HEK293 (cell line): ENCODE measurements around the gene CLDN3.
A peak's percentile ranks its signal among the peaks of the same experiment; 100 is the strongest.

ENCODE experiments used
- CTCF ChIA-PET: fragments of 350-600 bp; formaldehyde crosslinking; extraction: SDS; loops from one replicate; lab custom pipeline; 2021; ENCODE audit warnings: antibody characterized with exemption; lab: Yijun Ruan, JAX
- POLR2A ChIA-PET: fragments of 300-600 bp; formaldehyde crosslinking; extraction: SDS; loops from one replicate; lab custom pipeline; 2020; ENCODE audit warnings: antibody characterized with exemption, inconsistent platforms; lab: Yijun Ruan, JAX
- H3K27ac ChIP-seq: fragments of 200-500 bp; sonication (Bioruptor generic); 2 replicates; pipeline ENCODE4 v1.5.1; 2014; ENCODE audit warnings: low read depth, low read length, control low read depth, inconsistent platforms; ENCODE audit errors: extremely low read depth
- H3K36me3 ChIP-seq, 2 experiments: fragments of 200-500 bp in 1 of 2; sonication (Bioruptor generic) in 1 of 2; 1 replicate in 1 of 2; 2 replicates in 1 of 2; pipeline ENCODE4 v1.5.1; 2014 to 2017; ENCODE audit warnings: inconsistent platforms in 2 of 2, low read length in 2 of 2; ENCODE audit not compliant: control insufficient read depth in 2 of 2, insufficient read depth in 1 of 2
- H3K4me1 ChIP-seq: fragments of 200-500 bp; sonication (Bioruptor generic); 2 replicates; pipeline ENCODE4 v1.5.1; 2014; ENCODE audit warnings: mild to moderate bottlenecking, low read length, inconsistent platforms; ENCODE audit not compliant: control insufficient read depth, insufficient read depth
- H3K4me3 ChIP-seq: 2 replicates; pipeline ENCODE4 v1.5.1; 2011; ENCODE audit warnings: low read depth, mild to moderate bottlenecking, control low read depth, low read length, moderate library complexity
- H3K9me3 ChIP-seq: fragments of 200-500 bp; sonication (Bioruptor generic); 2 replicates; pipeline ENCODE4 v1.5.1; 2014; ENCODE audit warnings: low read depth, low read length, inconsistent platforms; ENCODE audit not compliant: control insufficient read depth, insufficient read depth
- BCL11A ChIP-seq: fragments of 450-650 bp; formaldehyde crosslinking; IDR thresholded peaks from 2 replicates; pipeline ENCODE4 v1.5.1; 2016; ENCODE audit warnings: low read depth, missing biosample characterization, missing genetic modification characterization
- GLIS1 ChIP-seq: fragments of 450-650 bp; formaldehyde crosslinking; IDR thresholded peaks from 2 replicates; pipeline ENCODE4 v1.5.1; 2016; ENCODE audit warnings: missing biosample characterization, missing genetic modification characterization
- GLIS2 ChIP-seq: fragments of 450-650 bp; formaldehyde crosslinking; IDR thresholded peaks from 2 replicates; pipeline ENCODE4 v1.5.1; 2016; ENCODE audit warnings: missing biosample characterization, missing genetic modification characterization
- IKZF3 ChIP-seq: fragments of 450-650 bp; IDR thresholded peaks from 2 replicates; pipeline ENCODE4 v1.5.0; 2018; ENCODE audit warnings: missing biosample characterization, mild to moderate bottlenecking, missing genetic modification characterization, moderate library complexity
- PRDM1 ChIP-seq: fragments of 450-650 bp; formaldehyde crosslinking; IDR thresholded peaks from 2 replicates; pipeline ENCODE4; 2016; ENCODE audit warnings: missing biosample characterization, missing genetic modification characterization
- SP2 ChIP-seq: fragments of 450-650 bp; formaldehyde crosslinking; IDR thresholded peaks from 2 replicates; pipeline ENCODE4 v1.5.1; 2016; ENCODE audit warnings: missing biosample characterization, missing genetic modification characterization
- ZBTB21 ChIP-seq: fragments of 450-650 bp; formaldehyde crosslinking; IDR thresholded peaks from 2 replicates; pipeline ENCODE4 v1.5.1; 2017; ENCODE audit warnings: missing biosample characterization, missing genetic modification characterization
- ZBTB48 ChIP-seq: fragments of 450-650 bp; formaldehyde crosslinking; IDR thresholded peaks from 2 replicates; pipeline ENCODE4 v1.5.1; 2016; ENCODE audit warnings: missing biosample characterization, missing genetic modification characterization
- ZBTB7A ChIP-seq: fragments of 450-650 bp; formaldehyde crosslinking; IDR thresholded peaks from 2 replicates; pipeline ENCODE4 v1.5.1; 2016; ENCODE audit warnings: low read depth, missing biosample characterization, missing genetic modification characterization
- ZFHX2 ChIP-seq: fragments of 450-650 bp; formaldehyde crosslinking; conservative IDR thresholded peaks from 2 replicates; pipeline ENCODE4 v1.5.1; 2016; ENCODE audit warnings: missing biosample characterization, missing genetic modification characterization
- ZFP41 ChIP-seq: fragments of 450-650 bp; formaldehyde crosslinking; IDR thresholded peaks from 2 replicates; pipeline ENCODE4 v1.5.1; 2016; ENCODE audit warnings: missing biosample characterization, missing genetic modification characterization, borderline replicate concordance
- ZNF16 ChIP-seq: fragments of 450-650 bp; formaldehyde crosslinking; IDR thresholded peaks from 2 replicates; pipeline ENCODE4 v1.5.1; 2016; ENCODE audit warnings: low read depth, missing biosample characterization, missing genetic modification characterization
- ZNF292 ChIP-seq: fragments of 450-650 bp; formaldehyde crosslinking; IDR thresholded peaks from 2 replicates; pipeline ENCODE4 v1.5.1; 2016; ENCODE audit warnings: low read depth, missing biosample characterization, missing genetic modification characterization, borderline replicate concordance
- ZNF366 ChIP-seq: fragments of 450-650 bp; formaldehyde crosslinking; conservative IDR thresholded peaks from 2 replicates; pipeline ENCODE4 v1.5.1; 2016; ENCODE audit warnings: missing biosample characterization, missing genetic modification characterization
- ZNF596 ChIP-seq: fragments of 450-650 bp; IDR thresholded peaks from 2 replicates; pipeline ENCODE4 v1.5.0; 2018; ENCODE audit warnings: missing biosample characterization, mild to moderate bottlenecking, missing genetic modification characterization, moderate library complexity
- TF ChIP-seq, protein P1 (sequence below): fragments of 450-650 bp; formaldehyde crosslinking; IDR thresholded peaks from 2 replicates; pipeline ENCODE4 v1.5.1; 2017; ENCODE audit warnings: missing biosample characterization, missing genetic modification characterization
- TF ChIP-seq, protein P2 (sequence below): fragments of 450-650 bp; IDR thresholded peaks from 2 replicates; pipeline ENCODE4 v1.5.1; 2018; ENCODE audit warnings: missing biosample characterization, mild to moderate bottlenecking, missing genetic modification characterization
- TF ChIP-seq, protein P3 (sequence below): fragments of 450-650 bp; formaldehyde crosslinking; IDR thresholded peaks from 2 replicates; pipeline ENCODE4 v1.5.1; 2016; ENCODE audit warnings: missing biosample characterization, missing genetic modification characterization
- TF ChIP-seq, protein P4 (sequence below): fragments of 450-650 bp; formaldehyde crosslinking; IDR thresholded peaks from 2 replicates; pipeline ENCODE4 v1.5.1; 2016; ENCODE audit warnings: missing biosample characterization, missing genetic modification characterization
- TF ChIP-seq, protein P5 (sequence below): fragments of 450-650 bp; formaldehyde crosslinking; IDR thresholded peaks from 2 replicates; pipeline ENCODE4 v1.5.1; 2016; ENCODE audit warnings: missing biosample characterization, missing genetic modification characterization
- TF ChIP-seq, protein P6 (sequence below): fragments of 450-650 bp; formaldehyde crosslinking; IDR thresholded peaks from 2 replicates; pipeline ENCODE4 v1.5.1; 2017; ENCODE audit warnings: missing biosample characterization, missing genetic modification characterization

Gene CLDN3

DNA sequence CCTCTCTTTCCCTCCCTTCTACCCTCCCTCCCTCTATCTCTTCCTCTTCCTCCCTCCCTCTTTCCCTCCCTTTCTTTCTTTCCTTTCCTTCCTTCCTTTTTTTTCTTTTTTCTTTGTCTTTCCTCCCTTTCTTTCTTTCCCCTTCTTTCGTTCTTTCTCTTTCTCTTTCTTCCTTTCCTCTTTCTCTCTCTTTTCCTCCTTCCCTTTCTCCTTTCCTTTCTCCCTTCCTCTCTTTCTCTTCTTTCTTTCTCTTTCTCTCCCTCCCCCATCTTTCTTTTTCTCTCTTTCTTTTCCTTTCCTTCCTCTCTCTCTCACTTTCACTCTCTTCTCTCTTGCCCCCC lies 7.4 kb downstream of the CLDN3 start:
- Histone ChIP-seq H3K4me3 (no peak overlapping the region), H3K9me3 (no peaks in the 10 kb centered on the region), H3K27ac (no peak overlapping the region), H3K4me1 (no peaks in the 10 kb centered on the region), H3K36me3 (no peaks in the 10 kb centered on the region)
- TF ChIP-seq, protein P1, sequence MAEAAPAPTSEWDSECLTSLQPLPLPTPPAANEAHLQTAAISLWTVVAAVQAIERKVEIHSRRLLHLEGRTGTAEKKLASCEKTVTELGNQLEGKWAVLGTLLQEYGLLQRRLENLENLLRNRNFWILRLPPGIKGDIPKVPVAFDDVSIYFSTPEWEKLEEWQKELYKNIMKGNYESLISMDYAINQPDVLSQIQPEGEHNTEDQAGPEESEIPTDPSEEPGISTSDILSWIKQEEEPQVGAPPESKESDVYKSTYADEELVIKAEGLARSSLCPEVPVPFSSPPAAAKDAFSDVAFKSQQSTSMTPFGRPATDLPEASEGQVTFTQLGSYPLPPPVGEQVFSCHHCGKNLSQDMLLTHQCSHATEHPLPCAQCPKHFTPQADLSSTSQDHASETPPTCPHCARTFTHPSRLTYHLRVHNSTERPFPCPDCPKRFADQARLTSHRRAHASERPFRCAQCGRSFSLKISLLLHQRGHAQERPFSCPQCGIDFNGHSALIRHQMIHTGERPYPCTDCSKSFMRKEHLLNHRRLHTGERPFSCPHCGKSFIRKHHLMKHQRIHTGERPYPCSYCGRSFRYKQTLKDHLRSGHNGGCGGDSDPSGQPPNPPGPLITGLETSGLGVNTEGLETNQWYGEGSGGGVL (tag by site-specific recombination), result peak; percentile 56
- TF ChIP-seq PRDM1 (tag by site-specific recombination) (peak; percentile 100), ZNF16 (tag by site-specific recombination) (no peak), ZNF366 (tag by site-specific recombination) (peak; percentile 96), IKZF3 (tag by site-specific recombination) (no peak), ZNF596 (tag by site-specific recombination) (peak; percentile 43; the same call in 1 of the 2 replicates)
- POLR2A ChIA-PET, result no interaction called here
- CTCF ChIA-PET, result no interaction called here

DNA sequence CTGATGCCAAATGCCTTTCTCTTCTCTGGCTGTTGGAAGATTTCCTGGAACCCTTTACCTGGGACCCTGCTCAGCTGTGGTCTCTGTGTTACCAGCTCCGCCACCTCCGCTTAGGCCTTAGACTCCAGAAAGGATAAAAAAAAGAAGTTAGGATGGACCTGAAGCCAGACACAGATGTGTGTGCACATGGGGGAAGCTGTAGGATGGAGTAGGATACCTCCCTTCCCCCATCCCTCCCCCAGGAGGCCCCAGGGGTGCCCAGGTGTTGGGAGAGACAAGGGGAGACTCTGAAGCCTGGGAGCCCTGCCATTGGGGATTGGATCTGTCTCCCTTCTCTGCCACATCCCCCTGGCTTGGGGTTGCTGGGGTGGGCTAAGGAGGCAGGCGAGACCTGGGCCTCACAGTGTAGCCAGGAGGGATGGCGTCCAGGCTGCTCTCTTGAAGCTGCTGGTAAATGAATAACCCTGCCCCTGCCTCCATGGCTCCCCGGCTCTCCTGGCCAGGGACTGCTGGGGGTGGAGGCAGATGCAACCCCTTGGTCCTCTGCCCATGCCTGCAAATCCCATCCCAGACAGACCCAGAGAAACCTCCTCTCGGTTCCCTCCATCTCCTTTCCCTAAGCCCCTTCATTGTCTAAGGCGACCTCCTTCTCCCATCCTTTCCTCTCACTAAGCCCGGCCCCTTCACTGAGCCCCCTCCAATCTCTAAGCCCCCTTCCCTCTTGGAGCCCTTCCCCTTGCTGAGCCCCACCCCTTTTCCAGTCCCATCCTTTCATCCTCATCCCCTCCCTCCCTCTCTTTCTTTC lies 8.0 kb downstream of the CLDN3 start:
- Histone ChIP-seq H3K36me3 (no peaks in the 10 kb centered on the region), H3K27ac (no peak overlapping the region), H3K4me1 (no peaks in the 10 kb centered on the region), H3K9me3 (no peaks in the 10 kb centered on the region), H3K4me3 (no peak overlapping the region)
- TF ChIP-seq, protein P2, sequence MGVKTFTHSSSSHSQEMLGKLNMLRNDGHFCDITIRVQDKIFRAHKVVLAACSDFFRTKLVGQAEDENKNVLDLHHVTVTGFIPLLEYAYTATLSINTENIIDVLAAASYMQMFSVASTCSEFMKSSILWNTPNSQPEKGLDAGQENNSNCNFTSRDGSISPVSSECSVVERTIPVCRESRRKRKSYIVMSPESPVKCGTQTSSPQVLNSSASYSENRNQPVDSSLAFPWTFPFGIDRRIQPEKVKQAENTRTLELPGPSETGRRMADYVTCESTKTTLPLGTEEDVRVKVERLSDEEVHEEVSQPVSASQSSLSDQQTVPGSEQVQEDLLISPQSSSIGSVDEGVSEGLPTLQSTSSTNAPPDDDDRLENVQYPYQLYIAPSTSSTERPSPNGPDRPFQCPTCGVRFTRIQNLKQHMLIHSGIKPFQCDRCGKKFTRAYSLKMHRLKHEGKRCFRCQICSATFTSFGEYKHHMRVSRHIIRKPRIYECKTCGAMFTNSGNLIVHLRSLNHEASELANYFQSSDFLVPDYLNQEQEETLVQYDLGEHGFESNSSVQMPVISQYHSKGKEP (tag by site-specific recombination), result no peak
- no peak for TF ChIP-seq ZBTB21 (tag by site-specific recombination)
- TF ChIP-seq ZFHX2 (tag by site-specific recombination), result no peak
- TF ChIP-seq, protein P3, sequence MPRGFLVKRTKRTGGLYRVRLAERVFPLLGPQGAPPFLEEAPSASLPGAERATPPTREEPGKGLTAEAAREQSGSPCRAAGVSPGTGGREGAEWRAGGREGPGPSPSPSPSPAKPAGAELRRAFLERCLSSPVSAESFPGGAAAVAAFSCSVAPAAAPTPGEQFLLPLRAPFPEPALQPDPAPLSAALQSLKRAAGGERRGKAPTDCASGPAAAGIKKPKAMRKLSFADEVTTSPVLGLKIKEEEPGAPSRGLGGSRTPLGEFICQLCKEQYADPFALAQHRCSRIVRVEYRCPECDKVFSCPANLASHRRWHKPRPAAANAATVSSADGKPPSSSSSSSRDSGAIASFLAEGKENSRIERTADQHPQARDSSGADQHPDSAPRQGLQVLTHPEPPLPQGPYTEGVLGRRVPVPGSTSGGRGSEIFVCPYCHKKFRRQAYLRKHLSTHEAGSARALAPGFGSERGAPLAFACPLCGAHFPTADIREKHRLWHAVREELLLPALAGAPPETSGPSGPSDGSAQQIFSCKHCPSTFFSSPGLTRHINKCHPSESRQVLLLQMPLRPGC (tag by site-specific recombination), result no peak
- TF ChIP-seq SP2 (tag by site-specific recombination), result peak; percentile 32; the same call in 1 of the 2 replicates
- TF ChIP-seq ZFP41, result no peak
- TF ChIP-seq GLIS1 (tag by site-specific recombination), result peak; percentile 55
- TF ChIP-seq ZBTB7A (tag by site-specific recombination), result no peak
- TF ChIP-seq ZBTB48 (tag by site-specific recombination), result no peak
- 0 out of 2 replicates have a peak, but pooled peaks have one; percentile 29 for TF ChIP-seq GLIS2 (tag by site-specific recombination)
- TF ChIP-seq, protein P4, sequence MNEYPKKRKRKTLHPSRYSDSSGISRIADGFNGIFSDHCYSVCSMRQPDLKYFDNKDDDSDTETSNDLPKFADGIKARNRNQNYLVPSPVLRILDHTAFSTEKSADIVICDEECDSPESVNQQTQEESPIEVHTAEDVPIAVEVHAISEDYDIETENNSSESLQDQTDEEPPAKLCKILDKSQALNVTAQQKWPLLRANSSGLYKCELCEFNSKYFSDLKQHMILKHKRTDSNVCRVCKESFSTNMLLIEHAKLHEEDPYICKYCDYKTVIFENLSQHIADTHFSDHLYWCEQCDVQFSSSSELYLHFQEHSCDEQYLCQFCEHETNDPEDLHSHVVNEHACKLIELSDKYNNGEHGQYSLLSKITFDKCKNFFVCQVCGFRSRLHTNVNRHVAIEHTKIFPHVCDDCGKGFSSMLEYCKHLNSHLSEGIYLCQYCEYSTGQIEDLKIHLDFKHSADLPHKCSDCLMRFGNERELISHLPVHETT (tag by site-specific recombination), result no peak
- TF ChIP-seq ZNF292 (tag by site-specific recombination), result no peak
- no peak for TF ChIP-seq BCL11A (tag by site-specific recombination)
- TF ChIP-seq, protein P5, sequence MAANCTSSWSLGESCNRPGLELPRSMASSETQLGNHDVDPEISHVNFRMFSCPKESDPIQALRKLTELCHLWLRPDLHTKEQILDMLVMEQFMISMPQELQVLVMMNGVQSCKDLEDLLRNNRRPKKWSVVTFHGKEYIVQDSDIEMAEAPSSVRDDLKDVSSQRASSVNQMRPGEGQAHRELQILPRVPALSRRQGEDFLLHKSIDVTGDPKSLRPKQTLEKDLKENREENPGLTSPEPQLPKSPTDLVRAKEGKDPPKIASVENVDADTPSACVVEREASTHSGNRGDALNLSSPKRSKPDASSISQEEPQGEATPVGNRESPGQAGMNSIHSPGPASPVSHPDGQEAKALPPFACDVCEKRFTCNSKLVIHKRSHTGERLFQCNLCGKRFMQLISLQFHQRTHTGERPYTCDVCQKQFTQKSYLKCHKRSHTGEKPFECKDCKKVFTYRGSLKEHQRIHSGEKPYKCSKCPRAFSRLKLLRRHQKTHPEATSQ (tag by site-specific recombination), result no peak
- TF ChIP-seq, protein P6, sequence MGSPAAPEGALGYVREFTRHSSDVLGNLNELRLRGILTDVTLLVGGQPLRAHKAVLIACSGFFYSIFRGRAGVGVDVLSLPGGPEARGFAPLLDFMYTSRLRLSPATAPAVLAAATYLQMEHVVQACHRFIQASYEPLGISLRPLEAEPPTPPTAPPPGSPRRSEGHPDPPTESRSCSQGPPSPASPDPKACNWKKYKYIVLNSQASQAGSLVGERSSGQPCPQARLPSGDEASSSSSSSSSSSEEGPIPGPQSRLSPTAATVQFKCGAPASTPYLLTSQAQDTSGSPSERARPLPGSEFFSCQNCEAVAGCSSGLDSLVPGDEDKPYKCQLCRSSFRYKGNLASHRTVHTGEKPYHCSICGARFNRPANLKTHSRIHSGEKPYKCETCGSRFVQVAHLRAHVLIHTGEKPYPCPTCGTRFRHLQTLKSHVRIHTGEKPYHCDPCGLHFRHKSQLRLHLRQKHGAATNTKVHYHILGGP (tag by site-specific recombination), result no peak
- ChIA-PET POLR2A (no interaction called here), CTCF (interaction anchor here (0.6 kb wide), 1 partner anchor 219 kb away, joined by 4 read pairs; no protein-coding TSS in a partner anchor)
